Natural killer cell (primary cell): ENCODE results near the gene PDCD5. TPM values are rescaled to one million over a fixed set of nuclear protein-coding genes. Genes with fewer than 3 reads are reported as not detected.
A peak's percentile ranks its signal among the peaks of the same experiment; 100 is the strongest.

ENCODE experiments used
- ATAC-seq, 3 donors: fragments of 150-1000 bp in 2 of 3; fragments of 200-7000 bp in 1 of 3; cut with Tn5 transposase; 1 replicate in 1 of 3; 2 replicates in 2 of 3; pipeline ENCODE4 v1.10.0; 2021; ENCODE audit warnings: mild to moderate bottlenecking in 2 of 3, moderate library complexity in 2 of 3
- DNase-seq, 2 donors: peaks; one replicate each; pipeline versions ENCODE4 v3.0.0 to v3.0.0-alpha.2; 2013 to 2021; ENCODE audit warnings: mixed read lengths in 1 of 2
- H3K27ac ChIP-seq: one replicate; pipeline ENCODE4 v1.5.1; 2013; ENCODE audit warnings: mild to moderate bottlenecking, low read length
- H3K27me3 ChIP-seq: one replicate; pipeline ENCODE4 v1.6.1; 2013; ENCODE audit warnings: low read length; ENCODE audit not compliant: control insufficient read depth, insufficient read depth
- H3K36me3 ChIP-seq: one replicate; pipeline ENCODE4 v1.6.1; 2013; ENCODE audit warnings: low read length; ENCODE audit not compliant: control insufficient read depth, insufficient read depth
- H3K4me1 ChIP-seq: one replicate; pipeline ENCODE4 v1.6.1; 2013; ENCODE audit warnings: low read length; ENCODE audit not compliant: control insufficient read depth, insufficient read depth
- H3K4me3 ChIP-seq: one replicate; pipeline ENCODE4 v1.5.1; 2013; ENCODE audit warnings: low read length
- H3K9me3 ChIP-seq: one replicate; pipeline ENCODE4 v1.6.1; 2013; ENCODE audit warnings: low read length; ENCODE audit not compliant: control insufficient read depth, insufficient read depth
- H3K27ac Mint-ChIP-seq, 2 donors: one replicate each; pipeline ENCODE4 v1.8.0; 2022; ENCODE audit warnings: mild to moderate bottlenecking in 2 of 2, mixed read lengths in 2 of 2, moderate library complexity in 1 of 2
- H3K27me3 Mint-ChIP-seq, 2 donors: one replicate each; pipeline ENCODE4 v1.8.0; 2022; ENCODE audit warnings: low read depth in 2 of 2, mixed read lengths in 2 of 2
- H3K36me3 Mint-ChIP-seq: one replicate; pipeline ENCODE4 v1.8.0; 2022; ENCODE audit warnings: mixed read lengths
- H3K4me1 Mint-ChIP-seq, 2 donors: one replicate each; pipeline ENCODE4 v1.8.0; 2022; ENCODE audit warnings: mixed read lengths in 2 of 2
- H3K4me3 Mint-ChIP-seq: one replicate; pipeline ENCODE4 v1.8.0; 2022; ENCODE audit warnings: mild to moderate bottlenecking, moderate library complexity, mixed read lengths
- H3K9me3 Mint-ChIP-seq, 2 donors: one replicate each; pipeline ENCODE4 v1.8.0; 2022; ENCODE audit warnings: mixed read lengths in 2 of 2
- WGBS: methylation state at CpG from one replicate; pipeline ENCODE4 v1.1.7; 2013; ENCODE audit warnings: missing lambda C conversion rate; ENCODE audit not compliant: insufficient coverage; 5-methylcytosine and 5-hydroxymethylcytosine counted together
- intact Hi-C: fragments of 100-400 bp; cut with micrococcal nuclease; formaldehyde crosslinking; loops from one replicate; pipeline ENCODE4 v1.14.2; 2022
- total RNA-seq, 4 donors: library from RNA; stranded (reverse); fragments of 120-200 nt in 1 of 4; gene quantifications; one replicate each; pipeline versions ENCODE4 v1.2.3 to v1.2.4, GENCODE V29; 2013 to 2022
- TF ChIP-seq, protein P1 (sequence below): fragments of 200-600 bp; IDR thresholded peaks from one replicate; pipeline ENCODE4 v1.8.0; 2022; ENCODE audit warnings: antibody characterized with exemption

Gene PDCD5
- total RNA-seq, 3 donors from 2014 or later (not counting 1 experiment from before 2014, with no cell fraction given), result 24.5 to 29.7 (median 25.0) TPM

GRCh38 chr19:32573492-32573794 is 7.5 kb upstream of the PDCD5 start:
- H3K27me3 ChIP-seq, result no peaks in the 10 kb centered on the region
- no peak overlapping the region for H3K27ac ChIP-seq
- H3K4me1 Mint-ChIP-seq, result peaks cover 15% of the 10 kb centered on the region in 2 donors
- no peaks in the 10 kb centered on the region for H3K36me3 Mint-ChIP-seq
- no peak for DNase-seq
- intact Hi-C loops, result loop anchor here (10.0 kb wide), 1 partner anchor 1789 kb away; no protein-coding TSS in a partner anchor
- H3K4me1 ChIP-seq, result peaks cover 11% of the 10 kb centered on the region
- WGBS, result 96% methylated on average over 3 of the region's 3 CpGs
- no peak for ATAC-seq
- TF ChIP-seq, protein P1, sequence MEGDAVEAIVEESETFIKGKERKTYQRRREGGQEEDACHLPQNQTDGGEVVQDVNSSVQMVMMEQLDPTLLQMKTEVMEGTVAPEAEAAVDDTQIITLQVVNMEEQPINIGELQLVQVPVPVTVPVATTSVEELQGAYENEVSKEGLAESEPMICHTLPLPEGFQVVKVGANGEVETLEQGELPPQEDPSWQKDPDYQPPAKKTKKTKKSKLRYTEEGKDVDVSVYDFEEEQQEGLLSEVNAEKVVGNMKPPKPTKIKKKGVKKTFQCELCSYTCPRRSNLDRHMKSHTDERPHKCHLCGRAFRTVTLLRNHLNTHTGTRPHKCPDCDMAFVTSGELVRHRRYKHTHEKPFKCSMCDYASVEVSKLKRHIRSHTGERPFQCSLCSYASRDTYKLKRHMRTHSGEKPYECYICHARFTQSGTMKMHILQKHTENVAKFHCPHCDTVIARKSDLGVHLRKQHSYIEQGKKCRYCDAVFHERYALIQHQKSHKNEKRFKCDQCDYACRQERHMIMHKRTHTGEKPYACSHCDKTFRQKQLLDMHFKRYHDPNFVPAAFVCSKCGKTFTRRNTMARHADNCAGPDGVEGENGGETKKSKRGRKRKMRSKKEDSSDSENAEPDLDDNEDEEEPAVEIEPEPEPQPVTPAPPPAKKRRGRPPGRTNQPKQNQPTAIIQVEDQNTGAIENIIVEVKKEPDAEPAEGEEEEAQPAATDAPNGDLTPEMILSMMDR, result no peak
- no peak overlapping the region for H3K4me3 ChIP-seq
- no peaks in the 10 kb centered on the region for H3K9me3 ChIP-seq
- H3K4me3 Mint-ChIP-seq, result peak overlapping the region; percentile 31
- H3K36me3 ChIP-seq, result no peaks in the 10 kb centered on the region
- H3K27me3 Mint-ChIP-seq, result peaks cover 11 to 16% of the 10 kb centered on the region in 2 donors
- no peak overlapping the region for H3K27ac Mint-ChIP-seq
- no peaks in the 10 kb centered on the region for H3K9me3 Mint-ChIP-seq

DNA sequence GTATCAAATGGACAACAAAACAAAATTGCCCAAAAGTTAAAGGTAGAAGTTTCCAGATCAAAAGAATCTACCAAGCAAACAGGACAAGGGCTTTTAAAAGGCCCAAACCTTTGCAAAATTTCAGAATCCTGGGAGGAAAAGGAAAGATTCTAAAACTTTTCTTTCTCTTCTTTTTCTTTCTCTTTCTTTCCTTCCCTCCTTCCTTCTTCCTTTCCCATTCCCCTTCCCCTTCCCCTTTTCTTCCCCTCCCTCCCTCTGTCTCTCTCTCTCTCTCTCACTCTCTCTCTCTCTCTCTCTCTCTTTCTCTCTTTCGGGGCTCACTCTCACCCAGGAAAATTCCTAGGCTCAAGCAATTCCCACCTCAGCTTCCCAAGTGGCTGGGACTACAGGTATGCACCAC is 4.2 kb upstream of the PDCD5 start:
- Histone ChIP-seq H3K9me3 (no peaks in the 10 kb centered on the region), H3K27ac (no peak overlapping the region), H3K27me3 (no peaks in the 10 kb centered on the region), H3K36me3 (no peaks in the 10 kb centered on the region), H3K4me1 (peaks cover 23% of the 10 kb centered on the region), H3K4me3 (no peak overlapping the region)
- H3K9me3 Mint-ChIP-seq, result no peaks in the 10 kb centered on the region
- ATAC-seq (no peak), DNase-seq (no peak)
- TF ChIP-seq, protein P1, result no peak
- 56% methylated on average over 1 of the region's 1 CpG for WGBS
- H3K4me1 Mint-ChIP-seq, result peaks cover 13 to 17% of the 10 kb centered on the region in 2 donors
- no peak overlapping the region for H3K4me3 Mint-ChIP-seq
- H3K27ac Mint-ChIP-seq, result no peak overlapping the region
- H3K27me3 Mint-ChIP-seq, result peaks cover 5 to 8% of the 10 kb centered on the region in 2 donors
- intact Hi-C loops, result loop anchor here (10.0 kb wide), 1 partner anchor 1792 kb away; no protein-coding TSS in a partner anchor
- no peaks in the 10 kb centered on the region for H3K36me3 Mint-ChIP-seq

DNA sequence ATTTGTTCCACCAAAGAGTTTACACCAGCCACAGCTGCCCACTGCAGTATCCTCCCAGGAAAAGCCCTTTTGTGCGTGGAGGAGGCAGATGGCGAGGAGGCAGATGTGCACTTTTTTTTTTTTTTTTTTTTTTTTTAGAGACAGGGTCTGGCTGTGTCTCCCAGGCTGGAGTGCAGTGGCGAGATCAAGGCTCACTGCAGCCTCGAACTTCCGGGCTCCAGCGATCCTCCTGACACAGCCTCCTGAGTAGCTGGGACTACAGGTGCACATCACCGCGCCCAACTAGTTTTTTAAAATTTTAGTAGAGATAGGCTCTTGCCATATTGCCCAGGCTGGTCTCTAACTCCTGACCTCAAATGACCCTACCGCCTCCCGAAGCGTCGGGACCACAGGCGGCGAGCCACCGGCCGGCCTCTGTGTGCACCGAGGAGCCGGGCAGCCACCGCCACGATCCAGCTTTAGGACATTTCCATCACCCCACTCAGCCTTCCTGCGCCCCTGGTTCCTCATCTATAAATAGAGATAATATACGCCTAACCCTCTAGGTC is 563 bp upstream of the PDCD5 start:
- ATAC-seq (peak; percentile 3 to 9 (median 5)), DNase-seq (no peak)
- 22% methylated on average over 22 of the region's 22 CpGs for WGBS
- peak overlapping the region; percentile 80 to 81 for H3K27ac Mint-ChIP-seq
- H3K4me3 ChIP-seq, result peak overlapping the region; percentile 68
- peaks cover 19% of the 10 kb centered on the region for H3K4me1 ChIP-seq
- no peaks in the 10 kb centered on the region for H3K36me3 Mint-ChIP-seq
- H3K27me3 Mint-ChIP-seq, result peaks cover 5 to 8% of the 10 kb centered on the region in 2 donors
- peaks cover 6 to 23% of the 10 kb centered on the region in 2 donors for H3K4me1 Mint-ChIP-seq
- H3K9me3 ChIP-seq, result no peaks in the 10 kb centered on the region
- no peaks in the 10 kb centered on the region for H3K27me3 ChIP-seq
- H3K9me3 Mint-ChIP-seq, result no peaks in the 10 kb centered on the region
- peaks cover 10% of the 10 kb centered on the region for H3K36me3 ChIP-seq
- intact Hi-C loops, result loop anchor here (2.0 kb wide), 1 partner anchor 234 kb away; no protein-coding TSS in a partner anchor
- TF ChIP-seq, protein P1, result no peak
- H3K27ac ChIP-seq, result peak overlapping the region; percentile 49
- H3K4me3 Mint-ChIP-seq, result peak overlapping the region; percentile 98
